HG03175 (cell line): ENCODE results near the gene UBTD2.
"Not testable (repeated sequence)": the region's sequence is repeated elsewhere in the genome, so short reads cannot be mapped to it uniquely, and the experiment has no call there.

ENCODE experiments used
- ATAC-seq: cut with Tn5 transposase; IDR thresholded peaks from one replicate; pipeline ENCODE4 v1.9.1; 2021; ENCODE audit warnings: mild to moderate bottlenecking, moderate library complexity; ENCODE audit not compliant: unreplicated experiment

UBTD2 gene

GRCh38 chr5:172293054-172293744 is 9.6 kb upstream of the UBTD2 start:
- ATAC-seq: peak; percentile 95

- not testable (repeated sequence) for ATAC-seq
These were observed 8.3 kb upstream of the UBTD2 start for GRCh38 chr5:172291837-172292236.

- no peak for ATAC-seq
These were observed 4.9 kb upstream of the UBTD2 start for GRCh38 chr5:172288465-172288864.

GRCh38 chr5:172287140-172287539 is 3.6 kb upstream of the UBTD2 start:
- ATAC-seq: not testable (repeated sequence)

GRCh38 chr5:172285226-172286143 is 1.9 kb upstream of the UBTD2 start:
- ATAC-seq: no peak

- no peak for ATAC-seq
These were observed 1.0 kb upstream of the UBTD2 start for GRCh38 chr5:172284611-172284980.

- ATAC-seq: peak; percentile 88
These were observed 472 bp upstream of the UBTD2 start for GRCh38 chr5:172283862-172284610.

- no peak for ATAC-seq
These were observed 1.1 kb downstream of the UBTD2 start for GRCh38 chr5:172282272-172283019.

GRCh38 chr5:172281346-172281745 is 2.2 kb downstream of the UBTD2 start:
- no peak for ATAC-seq

- no peak for ATAC-seq
These were observed 2.6 kb downstream of the UBTD2 start for GRCh38 chr5:172280929-172281328.

- ATAC-seq: no peak
These were observed 3.2 kb downstream of the UBTD2 start for GRCh38 chr5:172280317-172280716.

GRCh38 chr5:172278356-172278755 is 5.2 kb downstream of the UBTD2 start:
- no peak for ATAC-seq

GRCh38 chr5:172276214-172276613 is 7.3 kb downstream of the UBTD2 start:
- ATAC-seq: no peak

- peak; percentile 62 for ATAC-seq
These were observed 8.4 kb downstream of the UBTD2 start for GRCh38 chr5:172274951-172275753.

GRCh38 chr5:172267943-172268342 is 15.6 kb downstream of the UBTD2 start:
- ATAC-seq: no peak

GRCh38 chr5:172266676-172267092 is 16.9 kb downstream of the UBTD2 start:
- ATAC-seq: no peak

GRCh38 chr5:172266071-172266675 is 17.4 kb downstream of the UBTD2 start:
- no peak for ATAC-seq

- no peak for ATAC-seq
These were observed 18.7 kb downstream of the UBTD2 start for GRCh38 chr5:172264815-172265395.

- no peak for ATAC-seq
These were observed 28.1 kb downstream of the UBTD2 start for GRCh38 chr5:172255444-172255843.
